PC-3 (cell line): ENCODE data around the gene SCARB2. TPM values are rescaled to one million over a fixed set of nuclear protein-coding genes. Genes with fewer than 3 reads are reported as not detected.

Experiments
- ATAC-seq: fragments of 200-7000 bp; cut with Tn5 transposase; 2 replicates; pipeline ENCODE4 v1.9.1; 2020; ENCODE audit warnings: mild to moderate bottlenecking, moderate library complexity
- BruUV-seq: library from RNA; stranded (reverse); fragments of 400-500 nt; replicated peaks from 2 replicates; lab custom pipeline; 2021; lab: Mats Ljungman, UMichigan
- CTCF ChIA-PET: fragments of 300-600 bp; sonication (Branson Sonifier 250); formaldehyde crosslinking; loops from one replicate; lab custom pipeline; 2022; ENCODE audit warnings: antibody characterized with exemption; lab: Charles Lee
- POLR2A ChIA-PET: fragments of 300-600 bp; sonication (Branson Sonifier 250); formaldehyde crosslinking; loops from one replicate; lab custom pipeline; 2022; ENCODE audit warnings: antibody characterized with exemption; ENCODE audit not compliant: unreplicated experiment; lab: Charles Lee
- DNase-seq: peaks from one replicate; pipeline ENCODE4 v3.0.0-alpha.2; 2015
- H2AFZ ChIP-seq: fragments of 300-600 bp; sonication (generic); 2 replicates; pipeline ENCODE4 v1.6.0; 2016; ENCODE audit warnings: antibody characterized with exemption, low read length
- H3F3A ChIP-seq: fragments of 300-600 bp; sonication (generic); one replicate; pipeline ENCODE4 v1.6.0; 2017; ENCODE audit warnings: antibody characterized with exemption, low read length, control low read depth, mild to moderate bottlenecking; ENCODE audit not compliant: unreplicated experiment
- H3K27ac ChIP-seq: fragments of 300-600 bp; sonication (generic); 2 replicates; pipeline ENCODE4 v1.5.1; 2016; ENCODE audit warnings: mild to moderate bottlenecking, low read length
- H3K27me3 ChIP-seq: fragments of 300-600 bp; sonication (generic); 2 replicates; pipeline ENCODE4 v1.6.1; 2016; ENCODE audit warnings: low read length, mixed read lengths
- H3K36me3 ChIP-seq: fragments of 300-600 bp; sonication (generic); 2 replicates; pipeline ENCODE4 v1.6.1; 2016; ENCODE audit warnings: low read depth, mixed run types, low read length, mixed read lengths
- H3K4me1 ChIP-seq: fragments of 300-600 bp; sonication (generic); 2 replicates; pipeline ENCODE4 v1.5.1; 2016; ENCODE audit warnings: low read length; ENCODE audit not compliant: insufficient read depth
- H3K4me2 ChIP-seq: fragments of 300-600 bp; sonication (generic); 2 replicates; pipeline ENCODE4 v1.6.0; 2016; ENCODE audit warnings: low read length
- H3K4me3 ChIP-seq: fragments of 300-600 bp; sonication (generic); 2 replicates; pipeline ENCODE4 v1.5.1; 2016; ENCODE audit warnings: mild to moderate bottlenecking, low read length, mixed read lengths
- H3K79me2 ChIP-seq: fragments of 300-600 bp; sonication (generic); 2 replicates; pipeline ENCODE4 v1.6.1; 2017; ENCODE audit warnings: low read length, mixed read lengths
- H3K9ac ChIP-seq: fragments of 300-600 bp; sonication (generic); 2 replicates; pipeline ENCODE4 v1.6.0; 2016; ENCODE audit warnings: mild to moderate bottlenecking, low read length
- H3K9me2 ChIP-seq: fragments of 300-600 bp; sonication (generic); replicated peaks from 2 replicates; pipeline ENCODE4 v1.6.1; 2016; ENCODE audit warnings: mixed run types, low read length, mixed read lengths
- H3K9me3 ChIP-seq: fragments of 300-600 bp; sonication (generic); 2 replicates; pipeline ENCODE4 v1.6.1; 2016; ENCODE audit warnings: low read length, mixed read lengths
- H4K20me1 ChIP-seq: fragments of 300-600 bp; sonication (generic); 2 replicates; pipeline ENCODE4 v1.6.1; 2016; ENCODE audit warnings: low read length, mixed read lengths
- EZH2 ChIP-seq: fragments of 300-600 bp; sonication (generic); IDR thresholded peaks from one replicate; pipeline ENCODE4 v1.6.1; 2017; ENCODE audit warnings: antibody characterized with exemption, mild to moderate bottlenecking, low read length; ENCODE audit not compliant: unreplicated experiment
- EZH2phosphoT487 ChIP-seq: fragments of 300-600 bp; sonication (generic); IDR thresholded peaks from 2 replicates; pipeline ENCODE4 v1.6.1; 2018; ENCODE audit warnings: mild to moderate bottlenecking, antibody characterized with exemption, low read length, borderline replicate concordance
- intact Hi-C: fragments of 100-400 bp; cut with micrococcal nuclease; formaldehyde crosslinking; loops from 2 replicates; pipeline ENCODE4 v1.9.0; 2023
- total RNA-seq: library from RNA; depleted of rRNA; stranded (reverse); fragments of >200 nt; gene quantifications from 2 replicates; pipeline ENCODE4 v1.2.3, GENCODE V29; 2014
- TF ChIP-seq, protein P1 (sequence below): fragments of 300-600 bp; sonication (generic); conservative IDR thresholded peaks from 2 replicates; pipeline ENCODE4 v1.5.1; 2017; ENCODE audit warnings: antibody characterized with exemption, low read depth, mild to moderate bottlenecking, low read length

The SCARB2 gene
- total RNA-seq, 1 experiment from 2014 or later, result 56.3 TPM

DNA sequence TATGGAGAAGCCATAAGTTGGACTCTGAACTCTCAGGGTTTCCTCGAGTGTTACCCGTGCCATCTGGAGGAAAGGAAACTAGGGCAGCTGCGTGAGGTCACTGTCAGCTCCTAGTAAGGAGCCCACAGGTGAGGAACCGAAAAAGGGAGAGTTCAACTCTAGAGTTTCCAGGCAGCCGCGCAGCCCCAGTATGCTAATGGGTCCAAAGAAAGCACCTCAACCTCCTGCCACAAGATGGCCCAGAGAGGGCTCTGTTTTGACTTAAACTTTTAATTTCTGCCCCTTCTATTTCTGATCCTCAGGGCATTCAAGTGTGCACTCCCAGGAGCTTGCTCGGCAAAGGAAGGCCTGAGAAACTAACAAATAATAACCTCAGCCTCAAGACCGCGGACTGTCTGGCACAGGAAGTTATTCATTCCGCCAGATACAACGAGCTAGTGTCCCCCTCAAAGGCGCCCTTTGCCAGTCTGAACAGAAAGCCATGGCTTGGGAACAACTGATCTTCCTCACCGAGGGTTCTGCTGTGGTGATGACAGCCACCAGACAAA, 13.9 kb downstream of the SCARB2 start:
- no peak for ATAC-seq
- ChIA-PET POLR2A (no interaction called here), CTCF (no interaction called here)
- H3K9me2 ChIP-seq, result no peaks in the 10 kb centered on the region
- H3K27ac ChIP-seq, result no peak overlapping the region
- H3K79me2 ChIP-seq, result peaks cover 82% of the 10 kb centered on the region
- DNase-seq, result no peak
- BruUV-seq, result no TSS peak
- TF ChIP-seq, protein P1, sequence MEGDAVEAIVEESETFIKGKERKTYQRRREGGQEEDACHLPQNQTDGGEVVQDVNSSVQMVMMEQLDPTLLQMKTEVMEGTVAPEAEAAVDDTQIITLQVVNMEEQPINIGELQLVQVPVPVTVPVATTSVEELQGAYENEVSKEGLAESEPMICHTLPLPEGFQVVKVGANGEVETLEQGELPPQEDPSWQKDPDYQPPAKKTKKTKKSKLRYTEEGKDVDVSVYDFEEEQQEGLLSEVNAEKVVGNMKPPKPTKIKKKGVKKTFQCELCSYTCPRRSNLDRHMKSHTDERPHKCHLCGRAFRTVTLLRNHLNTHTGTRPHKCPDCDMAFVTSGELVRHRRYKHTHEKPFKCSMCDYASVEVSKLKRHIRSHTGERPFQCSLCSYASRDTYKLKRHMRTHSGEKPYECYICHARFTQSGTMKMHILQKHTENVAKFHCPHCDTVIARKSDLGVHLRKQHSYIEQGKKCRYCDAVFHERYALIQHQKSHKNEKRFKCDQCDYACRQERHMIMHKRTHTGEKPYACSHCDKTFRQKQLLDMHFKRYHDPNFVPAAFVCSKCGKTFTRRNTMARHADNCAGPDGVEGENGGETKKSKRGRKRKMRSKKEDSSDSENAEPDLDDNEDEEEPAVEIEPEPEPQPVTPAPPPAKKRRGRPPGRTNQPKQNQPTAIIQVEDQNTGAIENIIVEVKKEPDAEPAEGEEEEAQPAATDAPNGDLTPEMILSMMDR, result no peak
- TF ChIP-seq EZH2, result no peak
- peaks cover 17% of the 10 kb centered on the region for H3K4me1 ChIP-seq
- no peak overlapping the region for H3K4me3 ChIP-seq
- no peak overlapping the region for H2AFZ ChIP-seq
- no peaks in the 10 kb centered on the region for H3K27me3 ChIP-seq
- peaks cover 2% of the 10 kb centered on the region for H3F3A ChIP-seq
- H3K36me3 ChIP-seq, result no peaks in the 10 kb centered on the region
- H3K9me3 ChIP-seq, result no peaks in the 10 kb centered on the region
- H3K9ac ChIP-seq, result no peak overlapping the region
- H4K20me1 ChIP-seq, result no peaks in the 10 kb centered on the region
- intact Hi-C loops, result no loop called here
- no peak overlapping the region for H3K4me2 ChIP-seq

DNA sequence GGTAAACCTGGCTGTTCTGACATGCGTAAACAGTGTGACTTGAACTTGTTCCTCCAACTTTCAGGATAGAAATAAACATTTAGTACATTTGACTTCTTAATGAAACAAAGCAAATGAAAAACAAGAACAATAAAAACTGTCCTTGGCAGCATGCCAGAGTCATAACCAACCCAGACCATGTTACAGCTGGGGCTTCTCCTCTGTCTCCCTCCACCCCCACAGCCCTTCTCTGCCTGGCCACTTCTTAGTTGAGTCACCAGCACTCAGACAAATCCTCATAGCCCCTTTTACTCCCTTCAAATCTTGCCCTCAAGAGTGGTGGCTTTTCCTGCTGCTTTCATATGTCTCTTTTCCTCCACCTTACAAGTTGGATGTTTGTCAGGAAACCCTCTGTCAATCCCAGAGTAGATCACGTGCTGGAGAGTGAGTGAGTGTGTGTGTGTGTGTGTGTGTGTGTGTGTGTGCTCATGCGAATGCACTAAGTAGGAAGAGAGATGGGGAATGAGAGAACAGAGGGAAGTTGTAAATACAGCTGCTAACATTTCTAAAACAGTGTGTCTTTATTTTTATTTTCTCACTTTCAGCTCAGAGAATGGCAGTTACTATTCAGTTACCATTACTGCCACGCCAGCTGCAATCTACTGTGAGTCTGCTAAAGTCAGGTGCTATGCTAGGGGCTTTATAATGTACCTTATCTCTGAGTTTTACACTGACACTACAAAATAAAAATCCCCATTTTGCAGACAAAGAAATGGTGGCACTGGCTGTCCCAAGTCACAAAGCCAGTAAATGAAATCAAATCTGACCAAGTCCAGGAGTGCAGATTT, 15.0 kb downstream of the SCARB2 start:
- Histone ChIP-seq H2AFZ (no peak overlapping the region), H4K20me1 (no peaks in the 10 kb centered on the region), H3K4me1 (peaks cover 27% of the 10 kb centered on the region), H3K27me3 (no peaks in the 10 kb centered on the region), H3K9ac (no peak overlapping the region), H3K27ac (no peak overlapping the region; the same call in 1 of the 2 replicates), H3K4me3 (no peak overlapping the region), H3K79me2 (peaks cover 71% of the 10 kb centered on the region), H3F3A (peaks cover 4% of the 10 kb centered on the region), H3K36me3 (peaks cover 4% of the 10 kb centered on the region; the same call in 1 of the 2 replicates), H3K9me2 (no peaks in the 10 kb centered on the region), H3K4me2 (peak overlapping the region; percentile 26; the same call in 1 of the 2 replicates), H3K9me3 (no peaks in the 10 kb centered on the region)
- DNase-seq (peak; percentile 46), ATAC-seq (peak; percentile 66)
- no TSS peak for BruUV-seq
- TF ChIP-seq EZH2phosphoT487, result no peak
- no peak for TF ChIP-seq EZH2
- TF ChIP-seq, protein P1, result no peak
- ChIA-PET POLR2A (no interaction called here), CTCF (interaction anchor here (0.5 kb wide), 1 partner anchor 306 kb away, joined by 4 read pairs; no protein-coding TSS in a partner anchor)
- intact Hi-C loops, result no loop called here

DNA sequence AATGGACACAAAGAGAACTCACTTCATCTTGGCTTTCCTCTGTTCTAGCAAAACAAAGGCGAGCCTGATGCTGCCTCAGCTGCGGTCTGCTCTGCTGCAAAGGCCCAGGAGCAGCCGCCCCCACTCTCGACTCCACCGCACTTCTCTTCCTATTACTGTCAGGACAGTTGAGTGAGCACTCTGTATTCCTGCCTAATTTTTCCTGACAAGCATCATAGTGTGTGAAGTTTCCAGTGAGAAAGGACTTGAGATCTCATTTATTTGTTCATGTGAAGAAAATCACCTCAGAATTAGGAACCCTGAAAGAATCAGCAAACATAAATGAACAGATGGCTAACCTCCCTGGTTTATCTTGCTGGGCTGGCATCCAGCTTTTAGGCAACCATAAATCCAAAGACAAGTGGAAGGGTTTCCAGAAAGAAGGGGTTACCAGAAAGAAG, 15.6 kb downstream of the SCARB2 start:
- intact Hi-C loops, result no loop called here
- H2AFZ ChIP-seq, result no peak overlapping the region
- TF ChIP-seq, protein P1, result no peak
- TF ChIP-seq EZH2, result no peak
- TF ChIP-seq EZH2phosphoT487, result no peak
- peaks cover 29% of the 10 kb centered on the region for H3K4me1 ChIP-seq
- H3K79me2 ChIP-seq, result peaks cover 64% of the 10 kb centered on the region
- H3K27me3 ChIP-seq, result no peaks in the 10 kb centered on the region
- no peaks in the 10 kb centered on the region for H4K20me1 ChIP-seq
- POLR2A ChIA-PET, result no interaction called here
- peaks cover 10% of the 10 kb centered on the region for H3K36me3 ChIP-seq
- no peak overlapping the region for H3K27ac ChIP-seq
- peaks cover 4% of the 10 kb centered on the region for H3F3A ChIP-seq
- no peak overlapping the region for H3K9ac ChIP-seq
- H3K4me2 ChIP-seq, result no peak overlapping the region
- no peak for ATAC-seq
- H3K9me2 ChIP-seq, result no peaks in the 10 kb centered on the region
- CTCF ChIA-PET, result no interaction called here
- H3K9me3 ChIP-seq, result no peaks in the 10 kb centered on the region
- no peak for DNase-seq
- H3K4me3 ChIP-seq, result no peak overlapping the region
- BruUV-seq, result no TSS peak
